Central memory CD8-positive, alpha-beta T cell (primary cell): ENCODE measurements around the gene GAS5.
"Not testable (repeated sequence)": the region's sequence is repeated elsewhere in the genome, so short reads cannot be mapped to it uniquely, and the experiment has no call there.

ENCODE experiments used
- ATAC-seq: fragments of 150-1000 bp; cut with Tn5 transposase; replicated peaks from 2 replicates; pipeline ENCODE4 v1.10.0; 2022; ENCODE audit warnings: mild to moderate bottlenecking, moderate FRiP score, moderate number of reproducible peaks; ENCODE audit not compliant: poor library complexity, severe bottlenecking; ENCODE audit errors: extremely low read depth
- DNase-seq, 2 donors: peaks; one replicate each; pipeline ENCODE4 v3.0.0; 2021; ENCODE audit warnings: low spot score in 2 of 2
- H3K27ac Mint-ChIP-seq: one replicate; pipeline ENCODE4 v1.8.0; 2022; ENCODE audit warnings: low read depth, mild to moderate bottlenecking, moderate library complexity, mixed read lengths
- H3K27me3 Mint-ChIP-seq: one replicate; pipeline ENCODE4 v1.8.0; 2022; ENCODE audit warnings: mixed read lengths
- H3K36me3 Mint-ChIP-seq: one replicate; pipeline ENCODE4 v1.8.0; 2022; ENCODE audit warnings: mild to moderate bottlenecking, moderate library complexity, mixed read lengths; ENCODE audit not compliant: insufficient read depth
- H3K4me1 Mint-ChIP-seq: one replicate; pipeline ENCODE4 v1.8.0; 2022; ENCODE audit warnings: mixed read lengths
- H3K4me3 Mint-ChIP-seq: one replicate; pipeline ENCODE4 v1.8.0; 2022; ENCODE audit warnings: mild to moderate bottlenecking, moderate library complexity, mixed read lengths
- H3K9me3 Mint-ChIP-seq: one replicate; pipeline ENCODE4 v1.8.0; 2022; ENCODE audit warnings: mixed read lengths

GAS5 gene

DNA sequence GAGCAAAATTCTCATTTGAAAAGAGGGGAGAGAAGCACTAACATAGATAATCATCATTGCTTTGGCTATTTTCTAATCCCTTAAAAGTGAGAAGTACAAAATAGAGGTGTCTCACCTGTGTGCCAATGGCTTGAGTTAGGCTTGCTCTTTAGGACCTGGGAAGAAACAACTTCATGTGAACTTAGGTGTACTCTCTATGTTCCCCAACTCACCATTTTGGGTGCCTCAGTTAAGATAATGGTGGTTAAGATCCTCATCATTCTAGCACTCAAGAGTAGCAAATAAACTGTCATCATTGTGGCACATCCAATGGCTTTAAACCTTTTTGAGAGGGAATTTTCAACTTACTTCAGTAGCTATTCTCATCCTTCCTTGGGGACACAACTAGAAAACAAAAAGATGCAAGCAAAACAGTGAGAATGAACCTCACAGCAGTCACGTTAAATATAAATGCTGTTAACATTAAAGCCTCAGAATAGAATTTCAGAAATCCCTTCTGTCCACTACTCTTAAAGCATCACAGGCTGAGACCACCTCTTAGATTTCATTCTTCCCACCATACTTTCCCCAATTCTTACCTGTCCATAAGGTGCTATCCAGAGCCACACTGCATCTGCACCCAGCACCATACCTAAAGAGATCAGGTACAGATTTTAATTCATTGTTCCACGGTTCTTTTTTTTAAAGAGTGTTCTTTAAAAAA, 1.2 kb downstream of the GAS5 start:
- H3K4me3 Mint-ChIP-seq, result peak overlapping the region; percentile 84
- no peaks in the 10 kb centered on the region for H3K27me3 Mint-ChIP-seq
- H3K9me3 Mint-ChIP-seq, result no peaks in the 10 kb centered on the region
- peaks cover 58% of the 10 kb centered on the region for H3K36me3 Mint-ChIP-seq
- ATAC-seq (no peak), DNase-seq (no peak)
- peak overlapping the region; percentile 94 for H3K27ac Mint-ChIP-seq
- H3K4me1 Mint-ChIP-seq, result peaks cover 58% of the 10 kb centered on the region

DNA sequence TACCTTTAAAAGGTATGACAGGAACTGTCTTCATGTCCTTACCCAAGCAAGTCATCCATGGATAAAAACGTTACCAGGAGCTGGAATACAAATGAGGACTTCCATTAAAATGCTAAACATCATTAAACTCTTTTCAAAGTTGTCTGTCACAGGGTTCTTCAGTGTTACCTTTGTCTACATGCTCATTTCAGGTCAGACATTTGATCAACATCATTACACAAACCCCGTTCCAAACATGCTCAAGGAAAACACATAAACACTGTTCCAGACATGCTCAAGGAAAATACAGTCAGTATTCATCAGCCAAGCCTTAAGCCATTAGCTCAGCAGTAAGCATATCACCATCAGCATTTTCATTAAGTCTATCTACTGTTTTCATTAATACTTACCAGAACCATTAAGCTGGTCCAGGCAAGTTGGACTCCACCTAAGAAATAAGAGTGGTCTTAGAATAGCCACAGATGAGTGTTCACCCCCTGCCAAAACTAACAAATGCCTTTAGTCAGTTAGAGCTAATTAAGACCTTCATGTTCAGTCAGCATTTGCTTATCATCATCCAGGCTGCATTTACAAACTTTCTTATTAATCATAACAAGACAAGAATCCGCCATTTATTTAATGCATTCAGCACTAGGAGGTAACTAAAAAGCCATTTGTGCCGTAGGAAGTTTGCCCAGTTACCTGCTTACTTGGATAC, 2.2 kb downstream of the GAS5 start:
- DNase-seq, result no peak
- Mint-ChIP-seq H3K4me1 (peaks cover 49% of the 10 kb centered on the region), H3K9me3 (no peaks in the 10 kb centered on the region), H3K27me3 (no peaks in the 10 kb centered on the region), H3K36me3 (peaks cover 56% of the 10 kb centered on the region), H3K27ac (peak overlapping the region; percentile 94), H3K4me3 (peak overlapping the region; percentile 84)
- no peak for ATAC-seq

DNA sequence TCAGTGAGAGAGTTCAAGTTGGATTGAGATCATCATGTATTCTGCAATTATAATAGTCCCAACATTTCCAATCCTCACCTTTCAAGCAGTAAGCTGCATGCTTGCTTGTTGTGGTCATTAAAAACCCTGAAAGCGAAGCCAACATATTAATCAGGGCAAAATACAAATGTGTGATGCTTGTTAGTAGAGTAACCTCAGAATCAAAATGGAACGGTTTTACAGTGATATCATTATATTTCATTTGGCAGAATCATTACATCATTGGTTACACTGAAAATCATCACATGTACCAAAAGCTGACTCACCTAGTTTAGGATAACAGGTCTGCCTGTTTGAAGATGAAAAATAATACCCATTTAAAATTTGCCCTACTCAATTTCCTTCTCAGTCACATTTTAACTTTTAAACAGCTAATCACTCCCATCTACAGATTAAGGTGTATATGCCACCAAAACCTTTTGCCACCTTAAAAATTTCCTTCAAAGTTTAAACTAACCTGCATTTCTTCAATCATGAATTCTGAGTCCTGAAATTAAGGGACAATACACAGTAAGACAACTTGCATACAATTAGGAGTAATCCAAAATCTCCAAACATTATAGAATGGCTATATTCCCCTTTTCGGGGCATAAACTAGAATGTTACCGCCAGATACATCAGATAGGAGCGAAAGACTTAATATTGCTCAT, 3.5 kb downstream of the GAS5 start:
- Mint-ChIP-seq H3K4me1 (peaks cover 42% of the 10 kb centered on the region), H3K9me3 (no peaks in the 10 kb centered on the region), H3K36me3 (peaks cover 59% of the 10 kb centered on the region), H3K27ac (peak overlapping the region; percentile 94), H3K4me3 (peak overlapping the region; percentile 84), H3K27me3 (no peaks in the 10 kb centered on the region)
- DNase-seq (no peak), ATAC-seq (no peak)

DNA sequence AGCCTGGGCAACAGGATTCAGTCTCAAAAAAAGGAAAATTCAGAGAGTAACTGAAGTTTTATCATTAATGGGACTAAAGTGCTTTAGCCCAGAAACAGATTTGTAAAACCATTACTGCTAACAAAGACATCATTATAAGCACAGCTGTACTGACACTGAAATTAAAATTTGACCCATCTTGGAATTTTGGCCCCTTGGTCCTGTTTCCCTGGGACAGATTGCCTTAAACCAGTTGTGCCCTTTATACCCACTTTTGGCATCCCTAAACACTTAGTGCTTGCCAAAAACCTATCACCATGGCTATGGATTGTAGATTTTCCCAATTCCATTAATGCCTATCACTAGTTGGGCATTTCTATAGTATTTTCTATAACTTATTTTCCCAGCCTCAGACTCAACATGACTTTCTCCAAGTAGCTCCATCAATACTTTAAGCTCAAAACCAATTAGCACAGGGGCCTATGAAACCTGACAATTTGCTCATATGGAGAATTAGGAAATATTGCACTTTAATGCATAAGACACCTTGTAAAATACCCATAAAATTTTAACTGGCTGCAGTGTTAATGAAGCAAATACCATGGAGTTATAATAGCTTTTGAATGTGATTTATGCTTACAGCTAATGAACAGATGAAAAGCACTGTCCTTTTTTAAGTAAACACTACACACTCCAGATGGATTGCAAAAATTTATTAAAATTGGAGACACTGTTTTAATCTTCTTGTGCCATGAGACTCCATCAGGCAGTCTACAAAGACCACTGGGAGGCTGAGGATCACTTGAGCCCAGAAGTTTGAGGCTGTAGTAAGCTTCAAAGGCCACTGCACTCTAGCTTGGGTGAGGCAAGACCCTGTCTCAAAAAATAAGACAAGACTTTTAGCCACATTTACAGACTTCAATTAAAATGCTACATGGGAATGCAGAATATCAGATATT, 4.3 kb downstream of the GAS5 start:
- peaks cover 56% of the 10 kb centered on the region for H3K36me3 Mint-ChIP-seq
- H3K9me3 Mint-ChIP-seq, result no peaks in the 10 kb centered on the region
- H3K4me1 Mint-ChIP-seq, result peaks cover 35% of the 10 kb centered on the region
- ATAC-seq (no peak), DNase-seq (no peak)
- H3K4me3 Mint-ChIP-seq, result peak overlapping the region; percentile 84
- H3K27me3 Mint-ChIP-seq, result no peaks in the 10 kb centered on the region
- H3K27ac Mint-ChIP-seq, result peak overlapping the region; percentile 94

DNA sequence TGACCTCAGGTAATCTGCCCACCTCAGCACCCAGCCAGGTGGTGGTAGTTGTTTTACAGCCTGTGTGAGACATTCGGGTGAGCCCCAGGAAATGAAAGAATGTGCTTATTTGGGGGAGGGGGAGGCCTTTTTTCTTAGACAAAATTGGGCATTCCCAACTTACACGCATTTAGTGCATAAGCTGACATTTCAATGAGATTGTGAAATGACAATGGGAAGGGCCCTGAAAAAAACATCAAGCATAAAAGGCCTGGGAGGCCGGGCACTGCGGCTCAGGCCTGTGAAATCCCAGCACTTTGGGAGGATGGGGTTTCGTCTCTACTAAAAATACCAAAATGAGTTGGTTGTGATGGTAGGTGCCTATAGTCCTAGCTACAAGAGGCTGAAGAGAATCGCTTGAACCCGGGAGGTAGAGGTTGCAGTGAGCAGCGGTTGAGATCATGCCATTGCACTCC, 5.0 kb downstream of the GAS5 start:
- Mint-ChIP-seq H3K9me3 (no peaks in the 10 kb centered on the region), H3K27me3 (no peaks in the 10 kb centered on the region), H3K36me3 (peaks cover 54% of the 10 kb centered on the region), H3K4me1 (peaks cover 35% of the 10 kb centered on the region), H3K27ac (peak overlapping the region; percentile 41), H3K4me3 (no peak overlapping the region)
- ATAC-seq (no peak), DNase-seq (no peak)

DNA sequence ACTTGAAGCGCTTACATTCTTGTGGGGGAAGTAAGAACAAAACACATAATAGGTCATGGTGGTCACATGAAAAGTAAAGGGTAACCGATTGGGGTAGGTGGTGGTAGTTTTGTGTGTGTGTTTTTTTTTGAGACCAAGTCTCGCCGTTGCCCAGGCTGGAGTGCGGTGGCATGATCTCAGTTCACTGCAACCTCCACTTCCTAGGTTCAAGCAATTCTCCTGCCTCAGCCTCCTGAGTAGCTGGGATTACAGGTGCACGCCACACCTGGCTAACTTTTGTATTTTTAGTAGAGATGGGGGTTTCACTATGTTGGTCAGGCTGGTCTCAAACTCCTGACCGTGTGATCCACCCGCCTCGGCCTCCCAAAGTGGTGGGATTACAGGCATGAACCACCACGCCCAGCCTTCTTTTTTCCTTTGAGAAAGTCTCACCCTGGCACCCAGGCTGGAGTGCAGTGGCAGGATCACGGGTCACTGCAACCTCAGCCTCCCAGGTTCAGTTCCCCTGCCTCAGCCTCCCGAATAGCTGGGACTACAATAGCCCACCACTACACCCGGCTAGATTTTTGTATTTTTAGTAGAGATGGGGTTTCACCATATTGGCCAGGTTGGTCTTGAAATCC, 5.5 kb downstream of the GAS5 start:
- Mint-ChIP-seq H3K36me3 (peaks cover 53% of the 10 kb centered on the region), H3K4me1 (peaks cover 35% of the 10 kb centered on the region), H3K27ac (peak overlapping the region; percentile 41)
- H3K27me3 Mint-ChIP-seq, DNase-seq, H3K4me3 Mint-ChIP-seq, ATAC-seq, H3K9me3 Mint-ChIP-seq: not testable (repeated sequence)

DNA sequence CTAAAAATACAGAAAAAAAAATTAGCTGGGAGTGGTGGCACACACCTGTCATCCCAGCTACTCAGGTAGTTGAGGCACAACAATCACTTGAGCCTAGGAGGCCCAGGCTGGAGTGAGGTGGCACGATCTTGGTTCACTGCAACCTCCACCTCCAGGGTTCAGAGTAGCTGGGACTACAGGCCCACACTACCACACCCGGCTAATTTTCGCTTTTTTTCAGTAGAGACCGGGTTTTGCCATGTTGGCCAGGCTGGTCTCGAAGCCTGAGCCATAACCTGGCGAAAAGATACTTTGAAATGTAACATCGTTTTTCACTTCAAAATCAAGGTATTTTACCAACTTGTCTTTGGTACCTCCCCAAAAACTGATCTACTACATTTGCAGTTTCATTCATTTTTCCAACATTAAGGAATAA, 6.1 kb downstream of the GAS5 start:
- Mint-ChIP-seq H3K9me3 (no peaks in the 10 kb centered on the region), H3K4me3 (no peak overlapping the region), H3K36me3 (peaks cover 50% of the 10 kb centered on the region), H3K4me1 (peaks cover 31% of the 10 kb centered on the region), H3K27ac (peak overlapping the region; percentile 41), H3K27me3 (no peaks in the 10 kb centered on the region)
- ATAC-seq, result no peak
- DNase-seq, result no peak

DNA sequence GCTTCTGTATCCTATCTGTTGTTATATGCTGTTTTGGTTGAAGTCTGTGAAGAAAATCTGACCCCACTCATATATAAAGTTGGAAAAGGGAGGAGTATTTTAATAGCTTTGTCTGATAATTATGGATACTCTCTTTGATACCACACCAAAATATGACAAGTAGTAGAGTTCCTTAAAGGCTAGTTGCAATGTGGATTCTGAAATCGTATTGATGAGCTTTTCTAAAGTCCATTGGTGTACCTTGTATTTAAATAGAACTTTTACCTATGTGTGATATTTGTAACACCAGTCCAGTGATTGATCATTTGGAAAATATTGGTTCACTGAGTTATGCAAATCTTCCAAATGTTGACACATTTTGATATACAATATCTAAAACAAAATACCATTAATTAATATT, 7.7 kb downstream of the GAS5 start:
- Mint-ChIP-seq H3K27ac (no peak overlapping the region), H3K4me1 (peaks cover 14% of the 10 kb centered on the region), H3K36me3 (peaks cover 42% of the 10 kb centered on the region), H3K27me3 (no peaks in the 10 kb centered on the region), H3K4me3 (no peak overlapping the region), H3K9me3 (no peaks in the 10 kb centered on the region)
- ATAC-seq (no peak), DNase-seq (no peak)

DNA sequence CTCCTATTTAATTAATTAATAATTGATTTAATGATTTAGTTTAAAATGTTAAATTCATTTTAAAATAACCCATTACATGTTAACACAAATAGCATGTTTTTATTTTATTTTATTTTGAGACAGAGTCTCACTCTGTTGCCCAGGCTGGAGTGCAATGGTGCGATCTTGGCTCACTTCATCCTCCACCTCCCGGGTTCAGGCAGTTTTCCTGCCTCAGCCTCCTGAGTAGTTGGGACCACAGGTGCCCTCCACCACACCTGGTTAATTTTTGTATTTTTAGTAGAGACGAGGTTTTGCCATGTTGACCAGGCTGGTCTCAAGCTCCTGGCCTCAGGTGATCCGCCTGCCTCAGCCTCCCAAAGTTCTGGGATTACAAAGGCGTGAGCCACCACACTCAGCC, 8.2 kb downstream of the GAS5 start:
- not testable (repeated sequence) for H3K4me1 Mint-ChIP-seq, ATAC-seq, H3K9me3 Mint-ChIP-seq, H3K27me3 Mint-ChIP-seq, H3K4me3 Mint-ChIP-seq, H3K27ac Mint-ChIP-seq, DNase-seq
- peaks cover 42% of the 10 kb centered on the region for H3K36me3 Mint-ChIP-seq

DNA sequence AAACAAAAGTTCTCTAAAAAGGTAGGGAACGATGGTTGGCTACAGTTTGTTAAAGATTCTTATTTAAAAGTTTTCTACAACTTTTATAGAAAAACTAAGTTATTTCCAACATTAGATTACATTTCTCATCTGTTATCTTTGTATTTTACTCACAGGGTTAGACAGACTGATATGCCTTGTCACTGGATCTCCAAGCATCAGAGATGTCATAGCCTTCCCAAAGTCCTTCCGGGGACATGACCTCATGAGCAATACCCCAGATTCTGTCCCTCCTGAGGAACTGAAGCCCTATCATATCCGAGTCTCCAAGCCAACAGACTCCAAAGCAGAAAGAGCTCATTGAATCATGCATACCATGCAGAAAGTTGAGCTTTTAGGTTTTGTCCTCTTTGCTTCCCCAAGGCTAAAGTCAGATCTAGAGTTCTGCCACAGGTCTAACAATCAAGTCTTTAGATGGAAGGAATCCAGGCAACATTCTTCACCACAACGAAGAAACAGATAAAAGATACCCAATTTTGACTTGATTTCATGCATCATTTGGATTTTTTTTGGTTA, 10.3 kb downstream of the GAS5 start:
- H3K27ac Mint-ChIP-seq, result no peak overlapping the region

DNA sequence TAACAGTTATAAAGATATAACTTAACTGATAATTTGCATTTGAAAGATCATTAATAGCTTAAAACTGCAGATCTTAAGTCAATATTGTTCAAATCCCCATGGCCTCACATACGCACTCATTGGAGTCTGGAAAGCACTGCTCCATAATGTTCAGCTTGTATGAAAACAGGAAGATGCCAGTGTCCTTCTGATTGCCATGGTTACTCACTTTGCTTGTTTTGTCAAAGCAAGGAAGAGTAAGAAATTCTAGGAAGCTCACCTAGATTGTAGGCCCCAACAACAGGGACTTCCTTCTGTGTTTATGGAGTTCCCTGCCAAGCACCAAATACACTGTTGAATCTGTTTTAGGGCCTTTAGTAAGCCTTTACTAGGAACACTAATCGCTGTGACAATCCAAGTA, 10.9 kb downstream of the GAS5 start:
- peaks cover 31% of the 10 kb centered on the region for H3K36me3 Mint-ChIP-seq
- no peak overlapping the region for H3K27ac Mint-ChIP-seq

More for the DNA sequence above, 10.3 kb downstream of the GAS5 start:
- Mint-ChIP-seq H3K36me3 (peaks cover 31% of the 10 kb centered on the region), H3K9me3 (no peaks in the 10 kb centered on the region), H3K4me1 (no peaks in the 10 kb centered on the region), H3K27me3 (no peaks in the 10 kb centered on the region), H3K4me3 (no peak overlapping the region)
- ATAC-seq (no peak), DNase-seq (no peak)

More for the DNA sequence above, 10.9 kb downstream of the GAS5 start:
- H3K27me3 Mint-ChIP-seq, result no peaks in the 10 kb centered on the region
- DNase-seq (no peak), ATAC-seq (no peak)
- no peak overlapping the region for H3K4me3 Mint-ChIP-seq
- H3K4me1 Mint-ChIP-seq, result no peaks in the 10 kb centered on the region
- no peaks in the 10 kb centered on the region for H3K9me3 Mint-ChIP-seq
